Forelimb muscle (tissue), 1 donor: ENCODE data around the gene LUC7L. TPM values are rescaled to one million over a fixed set of nuclear protein-coding genes. Genes with fewer than 3 reads are reported as not detected.
"Not testable (repeated sequence)": the region's sequence is repeated elsewhere in the genome, so short reads cannot be mapped to it uniquely, and the experiment has no call there.

Experiments used
- DNase-seq: peaks from one replicate; pipeline ENCODE4 v3.0.0-alpha.2; 2013; ENCODE audit warnings: low read depth
- polyA plus RNA-seq: library from polyadenylated mRNA; unstranded; fragments of 120-200 nt; gene quantifications from one replicate; pipeline ENCODE4 v1.2.1, GENCODE V29; 2013; ENCODE audit not compliant: insufficient read length

LUC7L gene
- polyA plus RNA-seq, 1 donor = 67.5 TPM

- DNase-seq = no peak
Observed at GRCh38 chr16:180101-180675, 49.1 kb downstream of the LUC7L start, which contains the start of gene HBQ1. Gene HBQ1 (plus strand): TSS chr16:180459. CDS start chr16:180487, 28 bp downstream.

- DNase-seq = no peak
Observed at GRCh38 chr16:179211-180092, 49.8 kb downstream of the LUC7L start.

GRCh38 chr16:178668-179015 is 50.6 kb downstream of the LUC7L start:
- no peak for DNase-seq

GRCh38 chr16:177981-178667 is 51.1 kb downstream of the LUC7L start:
- no peak for DNase-seq

GRCh38 chr16:177394-177822 is 51.8 kb downstream of the LUC7L start:
- DNase-seq = no peak

GRCh38 chr16:176477-177382 is 52.5 kb downstream of the LUC7L start, which contains the start of gene HBA1:
Gene HBA1 (plus strand): TSS chr16:176680. CDS start chr16:176717, 37 bp downstream.
- not testable (repeated sequence) for DNase-seq

- DNase-seq = not testable (repeated sequence)
Observed at GRCh38 chr16:176006-176405, 53.2 kb downstream of the LUC7L start.

- DNase-seq = no peak
Observed at GRCh38 chr16:175011-175949, 54.0 kb downstream of the LUC7L start.

- DNase-seq = not testable (repeated sequence)
Observed at GRCh38 chr16:173928-174769, 55.1 kb downstream of the LUC7L start.

- DNase-seq = not testable (repeated sequence)
Observed at GRCh38 chr16:173211-173854, 55.9 kb downstream of the LUC7L start.

- DNase-seq = not testable (repeated sequence)
Observed at GRCh38 chr16:172374-172941, 56.8 kb downstream of the LUC7L start, which contains the start of gene HBA2. Gene HBA2 (plus strand): TSS chr16:172876. CDS start chr16:172913, 37 bp downstream.

GRCh38 chr16:170788-171187 is 58.5 kb downstream of the LUC7L start:
- DNase-seq = no peak

GRCh38 chr16:170088-170507 is 59.2 kb downstream of the LUC7L start:
- not testable (repeated sequence) for DNase-seq

- DNase-seq = no peak
Observed at GRCh38 chr16:169014-169413, 60.2 kb downstream of the LUC7L start.

GRCh38 chr16:168424-168823 is 60.8 kb downstream of the LUC7L start:
- DNase-seq = no peak

GRCh38 chr16:167122-167690 is 62.0 kb downstream of the LUC7L start:
- DNase-seq = no peak

GRCh38 chr16:166375-167121 is 62.7 kb downstream of the LUC7L start:
- no peak for DNase-seq
